ENCODE data around the gene GIMD1. TPM values are rescaled to one million over a fixed set of nuclear protein-coding genes. Genes with fewer than 3 reads are reported as not detected.
A peak's percentile ranks its signal among the peaks of the same experiment; 100 is the strongest.
"Not testable (repeated sequence)": the region's sequence is repeated elsewhere in the genome, so short reads cannot be mapped to it uniquely, and the experiment has no call there.

Gene GIMD1
- total and polyA plus RNA-seq, 8 donors = not detected

DNA sequence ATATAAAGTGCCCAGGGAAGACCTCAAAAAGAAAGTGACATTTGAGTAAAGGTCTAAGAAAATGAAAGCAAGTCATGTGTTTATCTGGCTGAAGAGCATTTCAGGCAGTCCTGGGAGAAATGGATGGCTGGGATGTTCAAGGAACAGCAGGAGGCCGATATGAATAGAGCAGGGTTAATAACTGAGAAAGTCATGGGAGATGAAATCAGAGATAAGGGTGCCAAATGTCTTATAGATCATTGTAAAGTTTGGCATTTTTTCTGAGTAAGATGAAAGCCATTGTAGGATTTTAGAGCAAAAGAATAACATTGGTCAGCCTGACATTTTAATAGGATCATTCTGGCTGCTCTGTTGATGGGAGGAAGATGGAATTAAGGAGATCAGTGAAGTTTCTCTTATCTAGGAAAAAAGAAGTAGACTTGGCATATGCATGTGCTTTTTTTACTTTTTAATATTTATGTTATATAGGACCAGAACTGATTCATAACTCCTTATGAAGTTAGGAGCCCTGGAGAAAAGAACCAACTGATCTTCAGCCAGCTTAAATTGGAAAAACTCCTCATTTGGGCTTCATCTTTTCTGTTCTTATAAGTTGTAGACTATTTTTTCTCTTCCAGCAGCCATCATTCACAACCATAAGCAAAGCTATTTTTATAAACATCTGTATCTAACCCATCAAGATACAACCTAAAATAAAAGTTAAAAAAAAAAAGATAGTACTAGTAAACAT, 33.7 kb downstream of the GIMD1 start:
- no peaks in the 10 kb centered on the region for H3K27me3 ChIP-seq
- H3K36me3 ChIP-seq = peaks cover 0 to 88% of the 10 kb centered on the region in 2 donors
- no peak overlapping the region for H3K27ac ChIP-seq
- intact Hi-C loops (cut with DNase I) = no loop called here
- H3K4me1 ChIP-seq = no peaks in the 10 kb centered on the region
- DNase-seq = no peak
- no peak for ATAC-seq
- H3K4me3 ChIP-seq = no peak overlapping the region
- TF ChIP-seq, protein P1, sequence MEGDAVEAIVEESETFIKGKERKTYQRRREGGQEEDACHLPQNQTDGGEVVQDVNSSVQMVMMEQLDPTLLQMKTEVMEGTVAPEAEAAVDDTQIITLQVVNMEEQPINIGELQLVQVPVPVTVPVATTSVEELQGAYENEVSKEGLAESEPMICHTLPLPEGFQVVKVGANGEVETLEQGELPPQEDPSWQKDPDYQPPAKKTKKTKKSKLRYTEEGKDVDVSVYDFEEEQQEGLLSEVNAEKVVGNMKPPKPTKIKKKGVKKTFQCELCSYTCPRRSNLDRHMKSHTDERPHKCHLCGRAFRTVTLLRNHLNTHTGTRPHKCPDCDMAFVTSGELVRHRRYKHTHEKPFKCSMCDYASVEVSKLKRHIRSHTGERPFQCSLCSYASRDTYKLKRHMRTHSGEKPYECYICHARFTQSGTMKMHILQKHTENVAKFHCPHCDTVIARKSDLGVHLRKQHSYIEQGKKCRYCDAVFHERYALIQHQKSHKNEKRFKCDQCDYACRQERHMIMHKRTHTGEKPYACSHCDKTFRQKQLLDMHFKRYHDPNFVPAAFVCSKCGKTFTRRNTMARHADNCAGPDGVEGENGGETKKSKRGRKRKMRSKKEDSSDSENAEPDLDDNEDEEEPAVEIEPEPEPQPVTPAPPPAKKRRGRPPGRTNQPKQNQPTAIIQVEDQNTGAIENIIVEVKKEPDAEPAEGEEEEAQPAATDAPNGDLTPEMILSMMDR (IDR thresholded peaks at IDR 0.05) = no peak
- peaks cover 0 to 3% of the 10 kb centered on the region in 2 donors for H3K9me3 ChIP-seq

DNA sequence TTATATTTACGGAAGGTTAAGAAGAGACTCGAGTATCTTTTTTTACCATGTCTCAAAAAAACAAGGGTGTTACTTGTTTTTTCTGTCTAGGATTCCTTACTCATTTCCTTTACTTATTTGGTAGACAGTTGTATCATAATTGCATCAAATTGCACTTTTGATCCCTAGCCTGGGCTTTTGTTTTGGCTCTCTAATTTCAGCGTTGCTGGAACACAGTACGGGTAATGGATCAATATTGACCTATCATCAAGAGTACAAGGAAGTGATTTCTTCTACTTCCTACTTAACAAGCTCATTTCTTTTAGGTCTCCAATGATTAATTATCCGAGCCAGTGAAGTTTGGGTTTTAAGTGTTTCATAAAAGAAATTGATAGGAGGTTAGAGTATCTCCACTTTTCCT, 35.4 kb downstream of the GIMD1 start:
- intact Hi-C loops (cut with DNase I) = no loop called here
- Histone ChIP-seq H3K4me3 (no peak overlapping the region), H3K27ac (no peak overlapping the region), H3K4me1 (no peaks in the 10 kb centered on the region), H3K27me3 (no peaks in the 10 kb centered on the region), H3K9me3 (peaks cover 0 to 3% of the 10 kb centered on the region in 2 donors), H3K36me3 (peaks cover 0 to 87% of the 10 kb centered on the region in 2 donors)
- ATAC-seq = no peak
- DNase-seq = no peak
- TF ChIP-seq, protein P1 (IDR thresholded peaks at IDR 0.05) = no peak

DNA sequence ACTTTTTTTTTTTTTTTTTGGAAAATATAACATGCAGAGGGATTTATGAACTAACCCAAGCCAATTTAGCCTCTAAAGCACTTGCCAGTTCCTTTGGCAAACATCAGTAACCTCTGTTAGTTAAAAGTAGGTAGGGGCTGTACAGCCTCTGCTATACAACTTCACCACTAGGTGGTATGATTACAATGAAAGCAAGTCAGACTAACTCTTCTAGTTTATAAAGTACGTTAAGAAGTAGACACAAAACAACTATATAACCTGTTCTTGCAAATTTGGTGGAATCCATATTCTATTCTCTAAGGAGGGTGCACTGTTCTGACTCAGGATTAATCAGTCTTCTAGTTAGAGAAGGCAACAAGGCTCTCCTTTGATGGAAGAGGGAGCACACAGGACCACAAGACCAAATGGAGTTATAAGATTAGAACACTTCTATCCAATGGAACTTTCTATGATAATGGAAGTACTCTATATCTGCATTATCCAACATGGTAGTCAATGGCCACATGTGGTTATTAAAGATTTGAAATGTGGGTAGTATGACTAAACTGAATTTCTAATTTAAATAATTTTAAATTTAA, 39.4 kb downstream of the GIMD1 start:
- Histone ChIP-seq H3K27ac (no peak overlapping the region), H3K4me1 (no peaks in the 10 kb centered on the region), H3K36me3 (peaks cover 0 to 71% of the 10 kb centered on the region in 2 donors), H3K9me3 (no peaks in the 10 kb centered on the region), H3K27me3 (no peaks in the 10 kb centered on the region), H3K4me3 (no peak overlapping the region)
- peak; percentile 83 for ATAC-seq
- intact Hi-C loops (cut with DNase I) = no loop called here
- TF ChIP-seq, protein P1 (IDR thresholded peaks at IDR 0.05) = peak; percentile 50 to 57
- DNase-seq = peak in 1 of 4 donors; percentile 29

DNA sequence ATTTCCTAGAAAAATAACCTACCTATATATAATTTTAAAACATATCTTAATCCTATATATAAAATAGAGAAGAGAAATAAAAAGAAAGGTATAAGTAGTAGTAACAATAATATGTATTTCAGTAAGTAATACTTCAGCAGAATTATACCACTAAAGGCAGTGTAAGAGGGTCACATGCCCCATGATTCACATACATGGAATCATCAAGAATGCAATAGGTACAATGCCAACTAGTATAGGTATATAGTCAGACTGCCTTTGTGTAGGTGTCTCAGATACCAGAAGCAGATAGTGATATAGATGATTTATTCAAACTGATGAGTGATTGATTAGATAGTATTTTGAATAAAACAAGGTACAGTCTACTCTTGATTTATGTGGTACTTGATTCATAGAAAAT, 42.8 kb downstream of the GIMD1 start:
- intact Hi-C loops (cut with DNase I) = no loop called here
- no peak overlapping the region for H3K27ac ChIP-seq
- TF ChIP-seq, protein P1 (IDR thresholded peaks at IDR 0.05) = no peak
- H3K4me1 ChIP-seq = no peaks in the 10 kb centered on the region
- no peaks in the 10 kb centered on the region for H3K27me3 ChIP-seq
- H3K36me3 ChIP-seq = peaks cover 0 to 48% of the 10 kb centered on the region in 2 donors
- no peak for ATAC-seq
- no peaks in the 10 kb centered on the region for H3K9me3 ChIP-seq
- no peak for DNase-seq
- no peak overlapping the region for H3K4me3 ChIP-seq

DNA sequence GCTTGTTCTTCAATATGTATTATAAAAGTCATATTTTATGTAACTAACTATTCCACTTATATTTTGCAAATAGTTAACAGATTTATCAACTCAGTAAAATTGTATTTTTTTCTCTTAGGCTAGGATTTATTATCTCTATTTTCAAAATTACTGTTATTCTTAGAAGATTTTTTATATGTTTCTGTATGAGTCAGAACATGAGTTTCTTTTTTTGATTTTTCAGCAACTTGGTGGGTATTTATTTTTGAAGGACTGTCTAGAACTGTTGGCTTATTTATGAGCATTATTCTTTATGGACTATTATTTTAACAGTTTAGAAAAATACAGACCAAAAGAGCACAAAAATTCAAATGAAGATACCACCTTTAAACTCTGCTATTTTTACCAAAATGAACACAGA, 45.5 kb downstream of the GIMD1 start:
- H3K27me3 ChIP-seq = no peaks in the 10 kb centered on the region
- H3K4me3 ChIP-seq = no peak overlapping the region
- TF ChIP-seq, protein P1 (IDR thresholded peaks at IDR 0.05) = no peak
- ATAC-seq = no peak
- H3K4me1 ChIP-seq = peaks cover under 1 to 15% of the 10 kb centered on the region in 2 donors
- intact Hi-C loops (cut with DNase I) = no loop called here
- peaks cover 0 to 34% of the 10 kb centered on the region in 2 donors for H3K36me3 ChIP-seq
- no peak overlapping the region for H3K27ac ChIP-seq
- DNase-seq = no peak
- H3K9me3 ChIP-seq = no peaks in the 10 kb centered on the region

DNA sequence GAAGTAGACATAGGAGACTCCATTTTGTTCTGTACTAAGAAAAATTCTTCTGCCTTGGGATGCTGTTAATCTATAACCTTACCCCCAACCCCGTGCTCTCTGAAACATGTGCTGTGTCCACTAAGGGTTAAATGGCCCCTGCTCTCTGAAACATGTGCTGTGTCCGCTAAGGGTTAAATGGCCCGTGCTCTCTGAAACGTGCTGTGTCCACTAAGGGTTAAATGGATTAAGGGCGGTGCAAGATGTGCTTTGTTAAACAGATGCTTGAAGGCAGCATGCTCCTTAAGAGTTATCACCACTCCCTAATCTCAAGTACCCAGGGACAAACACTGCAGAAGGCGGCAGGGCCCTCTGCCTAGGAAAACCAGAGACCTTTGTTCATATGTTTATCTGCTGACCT, 46.8 kb downstream of the GIMD1 start:
- H3K27ac ChIP-seq; H3K4me3 ChIP-seq; H3K9me3 ChIP-seq; ATAC-seq; DNase-seq; H3K27me3 ChIP-seq; intact Hi-C loops (cut with DNase I): not testable (repeated sequence)
- H3K36me3 ChIP-seq = peaks cover 0 to 21% of the 10 kb centered on the region in 2 donors
- peaks cover 11 to 28% of the 10 kb centered on the region in 2 donors for H3K4me1 ChIP-seq

DNA sequence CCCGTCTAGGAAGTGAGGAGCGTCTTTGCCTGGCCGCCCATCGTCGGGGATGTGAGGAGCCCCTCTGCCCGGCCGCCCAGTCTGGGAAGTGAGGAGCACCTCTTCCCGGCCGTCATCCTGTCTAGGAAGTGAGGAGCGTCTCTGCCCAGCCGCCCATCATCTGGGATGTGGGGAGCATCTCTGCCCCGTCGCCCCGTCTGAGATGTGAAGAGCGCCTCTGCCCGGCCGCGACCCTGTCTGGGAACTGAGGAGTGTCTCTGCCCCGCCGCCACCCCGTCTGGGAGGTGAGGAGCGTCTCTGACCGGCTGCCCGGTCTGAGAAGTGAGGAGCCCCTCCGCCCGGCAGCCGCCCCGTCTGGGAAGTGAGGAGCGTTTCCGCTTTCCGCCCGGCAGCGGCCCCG, 47.4 kb downstream of the GIMD1 start:
- H3K27ac ChIP-seq; H3K9me3 ChIP-seq; intact Hi-C loops (cut with DNase I); H3K4me3 ChIP-seq; ATAC-seq; H3K27me3 ChIP-seq: not testable (repeated sequence)
- DNase-seq = peak in 1 of 4 donors; percentile 58
- Histone ChIP-seq H3K4me1 (peaks cover 11 to 28% of the 10 kb centered on the region in 2 donors), H3K36me3 (peaks cover 0 to 14% of the 10 kb centered on the region in 2 donors)

All from left lung (tissue), 10 donors.